ENCODE results near the gene GNA12.

- TF ChIP-seq CTCF (IDR thresholded peaks at IDR 0.05) (no peak), POLR2A (IDR thresholded peaks at IDR 0.05) (no peak)
These were observed 122.3 kb downstream of the GNA12 start for GRCh38 chr7:2721842-2722241.

All from thyroid gland (tissue), 4 donors.